Type B pancreatic cell (in vitro differentiated cells): ENCODE data around the gene RUSC1. TPM values are rescaled to one million over a fixed set of nuclear protein-coding genes. Genes with fewer than 3 reads are reported as not detected.

Experiments used
- DNase-seq: peaks from one replicate; pipeline ENCODE4 v3.0.0; 2021; ENCODE audit warnings: mixed read lengths; ENCODE audit not compliant: unreplicated experiment; ENCODE audit errors: extremely low spot score
- H3K27ac Mint-ChIP-seq: 2 replicates; pipeline ENCODE4 v1.8.0; 2021; ENCODE audit warnings: mild to moderate bottlenecking, mixed read lengths
- H3K27me3 Mint-ChIP-seq: 2 replicates; pipeline ENCODE4 v1.8.0; 2021; ENCODE audit warnings: mixed read lengths
- H3K36me3 Mint-ChIP-seq: 2 replicates; pipeline ENCODE4 v1.8.0; 2021; ENCODE audit warnings: mixed read lengths
- H3K4me1 Mint-ChIP-seq: one replicate; pipeline ENCODE4 v1.8.0; 2021; ENCODE audit warnings: mixed read lengths; ENCODE audit not compliant: unreplicated experiment
- H3K4me3 Mint-ChIP-seq: 2 replicates; pipeline ENCODE4 v1.8.0; 2021; ENCODE audit warnings: mild to moderate bottlenecking, mixed read lengths
- H3K9me3 Mint-ChIP-seq: 2 replicates; pipeline ENCODE4 v1.8.0; 2021; ENCODE audit warnings: mixed read lengths
- CTCF ChIP-seq: fragments of 200-600 bp; sonication (generic); conservative IDR thresholded peaks from 2 replicates; pipeline ENCODE4 v1.5.0; 2021; ENCODE audit warnings: antibody characterized with exemption, mild to moderate bottlenecking
- total RNA-seq: library from RNA; stranded (reverse); gene quantifications from 2 replicates; pipeline ENCODE4 v1.2.1, GENCODE V29; 2021; ENCODE audit warnings: low replicate concordance

Gene RUSC1
- total RNA-seq, 1 donor from 2014 or later, result 39.1 TPM

GRCh38 chr1:155316922-155317321 lies 3.8 kb upstream of the RUSC1 start:
- Mint-ChIP-seq H3K9me3 (no peaks in the 10 kb centered on the region), H3K4me3 (no peak overlapping the region), H3K27me3 (no peaks in the 10 kb centered on the region), H3K4me1 (peaks cover 13% of the 10 kb centered on the region), H3K27ac (no peak overlapping the region), H3K36me3 (peaks cover 11% of the 10 kb centered on the region)
- no peak for TF ChIP-seq CTCF
- no peak for DNase-seq

GRCh38 chr1:155318082-155318481 lies 2.6 kb upstream of the RUSC1 start:
- no peak for TF ChIP-seq CTCF
- no peaks in the 10 kb centered on the region for H3K9me3 Mint-ChIP-seq
- DNase-seq, result no peak
- H3K27me3 Mint-ChIP-seq, result no peaks in the 10 kb centered on the region
- peaks cover 5% of the 10 kb centered on the region for H3K36me3 Mint-ChIP-seq
- no peak overlapping the region for H3K27ac Mint-ChIP-seq
- no peak overlapping the region for H3K4me3 Mint-ChIP-seq
- peaks cover 19% of the 10 kb centered on the region for H3K4me1 Mint-ChIP-seq

- no peak for DNase-seq
- H3K27ac Mint-ChIP-seq, result no peak overlapping the region
- H3K4me1 Mint-ChIP-seq, result peaks cover 19% of the 10 kb centered on the region
- H3K36me3 Mint-ChIP-seq, result no peaks in the 10 kb centered on the region
- no peaks in the 10 kb centered on the region for H3K27me3 Mint-ChIP-seq
- H3K9me3 Mint-ChIP-seq, result no peaks in the 10 kb centered on the region
- H3K4me3 Mint-ChIP-seq, result peak overlapping the region; percentile 83
- no peak for TF ChIP-seq CTCF
Observed at GRCh38 chr1:155319536-155319935, 1.2 kb upstream of the RUSC1 start.

- DNase-seq, result no peak
- H3K4me1 Mint-ChIP-seq, result peaks cover 19% of the 10 kb centered on the region
- no peaks in the 10 kb centered on the region for H3K27me3 Mint-ChIP-seq
- H3K4me3 Mint-ChIP-seq, result peak overlapping the region; percentile 83
- H3K36me3 Mint-ChIP-seq, result no peaks in the 10 kb centered on the region
- no peak for TF ChIP-seq CTCF
- H3K27ac Mint-ChIP-seq, result peak overlapping the region; percentile 9
- H3K9me3 Mint-ChIP-seq, result no peaks in the 10 kb centered on the region
Observed at GRCh38 chr1:155320252-155320651, 442 bp upstream of the RUSC1 start.

- no peak for DNase-seq
Observed at GRCh38 chr1:155321639-155322503, 1.2 kb downstream of the RUSC1 start.

More at GRCh38 chr1:155321639-155322503, 1.2 kb downstream of the RUSC1 start:
- Mint-ChIP-seq H3K36me3 (no peaks in the 10 kb centered on the region), H3K4me1 (peaks cover 28% of the 10 kb centered on the region), H3K9me3 (no peaks in the 10 kb centered on the region), H3K27ac (peak overlapping the region; percentile 46), H3K4me3 (peak overlapping the region; percentile 86), H3K27me3 (no peaks in the 10 kb centered on the region)
- TF ChIP-seq CTCF, result no peak
